SK-N-SH treated with all-trans-retinoic acid at 6 μM for 48 hours (cell line): Measurements from ENCODE around the gene RELCH.

Experiments
- ATAC-seq: fragments of 200-7000 bp; cut with Tn5 transposase; 3 replicates; pipeline ENCODE4 v1.9.1; 2020; ENCODE audit warnings: mild to moderate bottlenecking, moderate library complexity
- ARNTL ChIP-seq: fragments of 450-650 bp; formaldehyde crosslinking; IDR thresholded peaks from 2 replicates; pipeline ENCODE4 v1.5.0; 2020; ENCODE audit warnings: low read depth, mild to moderate bottlenecking, moderate library complexity, borderline replicate concordance
- ESRRG ChIP-seq: fragments of 250-450 bp; sonication (Bioruptor Pico); IDR thresholded peaks from 2 replicates; pipeline ENCODE4 v1.6.1; 2021; ENCODE audit warnings: mild to moderate bottlenecking
- GLIS3 ChIP-seq: fragments of 250-450 bp; sonication (Bioruptor Pico); IDR thresholded peaks from 2 replicates; pipeline ENCODE4 v1.5.0; 2020; ENCODE audit warnings: mild to moderate bottlenecking, moderate library complexity
- OSR1 ChIP-seq: fragments of 250-450 bp; sonication (Bioruptor Pico); IDR thresholded peaks from 2 replicates; pipeline ENCODE4 v1.8.0; 2022; ENCODE audit warnings: moderate library complexity, mild to moderate bottlenecking, inconsistent platforms
- PPARA ChIP-seq: fragments of 250-450 bp; sonication (Bioruptor Pico); IDR thresholded peaks from 2 replicates; pipeline ENCODE4 v1.5.0; 2020; ENCODE audit warnings: mild to moderate bottlenecking, borderline replicate concordance
- RARB ChIP-seq: fragments of 250-450 bp; sonication (Bioruptor Pico); IDR thresholded peaks from 2 replicates; pipeline ENCODE4 v1.8.0; 2021; ENCODE audit warnings: mild to moderate bottlenecking, moderate library complexity
- SNAI2 ChIP-seq: fragments of 250-450 bp; sonication (Bioruptor Pico); IDR thresholded peaks from 2 replicates; pipeline ENCODE4 v1.5.0; 2020; ENCODE audit warnings: mild to moderate bottlenecking, moderate library complexity
- TCF4 ChIP-seq: fragments of 250-450 bp; sonication (Bioruptor Pico); IDR thresholded peaks from 2 replicates; pipeline ENCODE4 v1.8.0; 2021; ENCODE audit warnings: mild to moderate bottlenecking, moderate library complexity, borderline replicate concordance
- ZC3H10 ChIP-seq: fragments of 250-450 bp; sonication (Bioruptor Pico); IDR thresholded peaks from 2 replicates; pipeline ENCODE4 v1.5.1; 2021; ENCODE audit warnings: mild to moderate bottlenecking, moderate library complexity
- ZFP3 ChIP-seq: fragments of 250-450 bp; sonication (Bioruptor Pico); IDR thresholded peaks from 2 replicates; pipeline ENCODE4 v1.5.0; 2020; ENCODE audit warnings: mild to moderate bottlenecking, moderate library complexity
- ZFP30 ChIP-seq: fragments of 450-650 bp; formaldehyde crosslinking; IDR thresholded peaks from 2 replicates; pipeline ENCODE4 v1.5.0; 2022; ENCODE audit warnings: mild to moderate bottlenecking, moderate library complexity
- ZNF565 ChIP-seq: fragments of 450-650 bp; formaldehyde crosslinking; conservative IDR thresholded peaks from 2 replicates; pipeline ENCODE4 v1.5.0; 2020; ENCODE audit warnings: low read depth, mild to moderate bottlenecking, moderate library complexity
- ZNF70 ChIP-seq: fragments of 450-650 bp; formaldehyde crosslinking; IDR thresholded peaks from 2 replicates; pipeline ENCODE4 v1.5.0; 2020; ENCODE audit warnings: mild to moderate bottlenecking, moderate library complexity
- ZNF8 ChIP-seq: fragments of 450-650 bp; formaldehyde crosslinking; IDR thresholded peaks from 2 replicates; pipeline ENCODE4 v1.5.0; 2020; ENCODE audit warnings: mild to moderate bottlenecking, moderate library complexity
- TF ChIP-seq, protein P1 (sequence below): fragments of 250-450 bp; sonication (Bioruptor Pico); IDR thresholded peaks from 2 replicates; pipeline ENCODE4 v1.8.0; 2020; ENCODE audit warnings: mild to moderate bottlenecking, moderate library complexity, borderline replicate concordance
- TF ChIP-seq, protein P2 (sequence below): fragments of 250-450 bp; sonication (Bioruptor Pico); IDR thresholded peaks from 2 replicates; pipeline ENCODE4 v1.5.1; 2021; ENCODE audit warnings: mild to moderate bottlenecking, moderate library complexity
- TF ChIP-seq, protein P3 (sequence below): fragments of 250-450 bp; sonication (Bioruptor Pico); IDR thresholded peaks from 2 replicates; pipeline ENCODE4 v1.8.0; 2021; ENCODE audit warnings: low read depth, mild to moderate bottlenecking, moderate library complexity, borderline replicate concordance
- TF ChIP-seq, protein P4 (sequence below): fragments of 250-450 bp; sonication (Bioruptor Pico); IDR thresholded peaks from 2 replicates; pipeline ENCODE4 v1.5.0; 2020; ENCODE audit warnings: mild to moderate bottlenecking, moderate library complexity
- TF ChIP-seq, protein P5 (sequence below): fragments of 250-450 bp; sonication (Bioruptor Pico); IDR thresholded peaks from 2 replicates; pipeline ENCODE4 v1.5.1; 2020; ENCODE audit warnings: low read depth, mild to moderate bottlenecking, moderate library complexity

The RELCH gene

DNA sequence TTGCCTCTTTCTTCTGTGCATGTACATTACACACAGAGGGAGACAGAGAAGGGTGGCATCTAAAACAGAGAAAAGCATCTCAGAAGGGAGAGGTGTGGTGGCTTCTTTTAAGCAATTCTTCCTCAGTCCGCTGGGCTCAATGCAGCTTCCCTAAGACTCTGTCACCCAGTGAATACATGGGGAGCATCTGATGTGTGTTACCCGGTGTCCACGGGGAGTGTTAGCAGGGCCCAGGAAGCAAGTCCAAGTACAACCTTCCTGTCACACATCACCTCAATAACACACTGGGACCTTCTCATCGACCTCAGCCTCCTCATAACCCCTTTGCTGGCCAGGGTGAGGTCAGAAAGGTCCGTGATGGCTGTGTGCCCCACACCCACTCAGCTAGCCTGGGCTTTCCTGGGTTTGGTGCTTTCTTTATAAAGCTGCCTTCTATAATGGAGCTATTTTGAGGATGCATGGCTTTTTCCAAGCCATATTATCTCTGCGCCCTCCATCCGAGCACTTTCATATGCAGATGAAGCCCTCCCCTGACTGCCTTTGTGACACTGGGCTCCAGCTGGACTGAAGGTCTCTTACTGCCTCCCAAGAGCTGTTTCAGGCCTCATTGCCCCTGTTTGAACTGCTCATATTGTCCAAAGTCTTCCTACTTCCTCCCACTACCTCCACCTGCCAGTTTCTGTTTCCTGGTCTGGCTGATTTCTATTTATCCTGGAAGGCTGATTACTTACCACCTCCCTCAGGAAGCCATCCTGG lies 159.5 kb downstream of the RELCH start (continued):
- no peak for TF ChIP-seq OSR1 (CRISPR knock-in tag)
- TF ChIP-seq ZNF8 (CRISPR knock-in tag), result no peak
- TF ChIP-seq ZNF70 (CRISPR knock-in tag), result no peak

DNA sequence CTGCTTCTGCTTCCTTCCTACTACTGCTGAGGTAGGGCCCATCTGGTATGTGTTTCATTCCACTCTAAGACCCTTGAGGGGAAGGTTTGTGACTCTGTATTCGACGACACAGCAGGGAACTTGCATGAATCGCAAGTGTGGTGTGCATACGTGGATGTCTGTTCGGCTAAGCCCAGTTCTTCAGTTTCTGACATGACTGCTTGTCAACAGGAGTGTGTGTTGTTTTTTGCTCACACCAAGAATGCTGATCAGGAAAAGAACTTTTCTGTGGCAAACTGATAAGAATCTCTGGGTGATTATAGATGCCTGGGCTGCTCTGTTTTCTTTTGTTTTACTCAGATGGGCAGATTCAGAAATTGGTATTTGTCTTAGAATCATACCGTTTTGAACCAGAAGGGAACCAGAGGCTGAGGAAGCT lies 160.0 kb downstream of the RELCH start:
- ATAC-seq, result no peak; the same call in none of the 3 replicates
- TF ChIP-seq ZNF565 (CRISPR knock-in tag) (no peak), ESRRG (CRISPR knock-in tag) (no peak), OSR1 (CRISPR knock-in tag) (no peak), ARNTL (CRISPR knock-in tag) (no peak)
- TF ChIP-seq, protein P1, sequence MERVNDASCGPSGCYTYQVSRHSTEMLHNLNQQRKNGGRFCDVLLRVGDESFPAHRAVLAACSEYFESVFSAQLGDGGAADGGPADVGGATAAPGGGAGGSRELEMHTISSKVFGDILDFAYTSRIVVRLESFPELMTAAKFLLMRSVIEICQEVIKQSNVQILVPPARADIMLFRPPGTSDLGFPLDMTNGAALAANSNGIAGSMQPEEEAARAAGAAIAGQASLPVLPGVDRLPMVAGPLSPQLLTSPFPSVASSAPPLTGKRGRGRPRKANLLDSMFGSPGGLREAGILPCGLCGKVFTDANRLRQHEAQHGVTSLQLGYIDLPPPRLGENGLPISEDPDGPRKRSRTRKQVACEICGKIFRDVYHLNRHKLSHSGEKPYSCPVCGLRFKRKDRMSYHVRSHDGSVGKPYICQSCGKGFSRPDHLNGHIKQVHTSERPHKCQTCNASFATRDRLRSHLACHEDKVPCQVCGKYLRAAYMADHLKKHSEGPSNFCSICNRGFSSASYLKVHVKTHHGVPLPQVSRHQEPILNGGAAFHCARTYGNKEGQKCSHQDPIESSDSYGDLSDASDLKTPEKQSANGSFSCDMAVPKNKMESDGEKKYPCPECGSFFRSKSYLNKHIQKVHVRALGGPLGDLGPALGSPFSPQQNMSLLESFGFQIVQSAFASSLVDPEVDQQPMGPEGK (CRISPR knock-in tag), result no peak

DNA sequence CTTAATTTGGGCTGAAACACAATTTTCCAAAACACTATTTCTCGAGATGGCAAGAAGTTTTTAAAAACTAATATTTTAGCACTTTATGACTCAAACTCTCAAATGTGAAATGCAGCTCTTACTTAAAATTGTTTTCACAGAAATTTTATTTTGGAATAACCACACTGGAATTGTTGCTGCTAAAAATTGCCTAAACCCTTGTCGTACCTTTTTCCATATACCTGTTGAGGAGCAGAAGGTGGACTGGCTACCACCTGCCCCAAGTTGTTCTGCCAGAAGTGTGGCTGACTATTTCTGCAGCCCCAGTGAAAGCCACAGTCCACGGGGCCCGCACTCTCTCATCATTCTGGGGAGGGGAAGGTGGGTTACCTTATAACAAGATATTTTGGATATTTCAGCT lies 161.4 kb downstream of the RELCH start:
- ATAC-seq, result no peak

DNA sequence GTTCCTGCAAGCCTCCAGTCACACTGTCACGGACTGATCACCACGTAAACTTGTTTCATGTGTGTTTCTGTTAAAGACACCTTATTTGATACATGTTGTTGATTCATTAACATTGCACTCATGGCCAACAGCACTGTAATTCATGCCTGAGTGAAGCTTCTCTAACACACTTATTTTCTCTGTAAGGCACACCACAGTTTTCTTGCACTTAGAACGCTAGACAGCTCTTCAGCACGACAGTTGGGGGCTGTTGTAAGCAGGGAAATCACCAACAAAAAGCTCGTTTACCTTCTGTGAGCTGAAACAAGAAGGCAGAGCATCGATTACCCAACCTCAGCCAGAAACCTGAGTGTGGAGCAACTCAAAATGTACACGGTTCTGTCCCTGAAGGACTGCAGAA lies 166.1 kb downstream of the RELCH start:
- ATAC-seq, result no peak
- TF ChIP-seq ZFP3 (CRISPR knock-in tag), result no peak
- TF ChIP-seq, protein P2, sequence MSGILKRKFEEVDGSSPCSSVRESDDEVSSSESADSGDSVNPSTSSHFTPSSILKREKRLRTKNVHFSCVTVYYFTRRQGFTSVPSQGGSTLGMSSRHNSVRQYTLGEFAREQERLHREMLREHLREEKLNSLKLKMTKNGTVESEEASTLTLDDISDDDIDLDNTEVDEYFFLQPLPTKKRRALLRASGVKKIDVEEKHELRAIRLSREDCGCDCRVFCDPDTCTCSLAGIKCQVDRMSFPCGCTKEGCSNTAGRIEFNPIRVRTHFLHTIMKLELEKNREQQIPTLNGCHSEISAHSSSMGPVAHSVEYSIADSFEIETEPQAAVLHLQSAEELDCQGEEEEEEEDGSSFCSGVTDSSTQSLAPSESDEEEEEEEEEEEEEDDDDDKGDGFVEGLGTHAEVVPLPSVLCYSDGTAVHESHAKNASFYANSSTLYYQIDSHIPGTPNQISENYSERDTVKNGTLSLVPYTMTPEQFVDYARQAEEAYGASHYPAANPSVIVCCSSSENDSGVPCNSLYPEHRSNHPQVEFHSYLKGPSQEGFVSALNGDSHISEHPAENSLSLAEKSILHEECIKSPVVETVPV (CRISPR knock-in tag), result no peak
- no peak for TF ChIP-seq PPARA (CRISPR knock-in tag)
- TF ChIP-seq, protein P3, sequence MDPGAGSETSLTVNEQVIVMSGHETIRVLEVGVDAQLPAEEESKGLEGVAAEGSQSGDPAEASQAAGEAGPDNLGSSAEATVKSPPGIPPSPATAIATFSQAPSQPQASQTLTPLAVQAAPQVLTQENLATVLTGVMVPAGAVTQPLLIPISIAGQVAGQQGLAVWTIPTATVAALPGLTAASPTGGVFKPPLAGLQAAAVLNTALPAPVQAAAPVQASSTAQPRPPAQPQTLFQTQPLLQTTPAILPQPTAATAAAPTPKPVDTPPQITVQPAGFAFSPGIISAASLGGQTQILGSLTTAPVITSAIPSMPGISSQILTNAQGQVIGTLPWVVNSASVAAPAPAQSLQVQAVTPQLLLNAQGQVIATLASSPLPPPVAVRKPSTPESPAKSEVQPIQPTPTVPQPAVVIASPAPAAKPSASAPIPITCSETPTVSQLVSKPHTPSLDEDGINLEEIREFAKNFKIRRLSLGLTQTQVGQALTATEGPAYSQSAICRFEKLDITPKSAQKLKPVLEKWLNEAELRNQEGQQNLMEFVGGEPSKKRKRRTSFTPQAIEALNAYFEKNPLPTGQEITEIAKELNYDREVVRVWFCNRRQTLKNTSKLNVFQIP (CRISPR knock-in tag), result no peak
- TF ChIP-seq ARNTL (CRISPR knock-in tag), result no peak
- TF ChIP-seq, protein P4, sequence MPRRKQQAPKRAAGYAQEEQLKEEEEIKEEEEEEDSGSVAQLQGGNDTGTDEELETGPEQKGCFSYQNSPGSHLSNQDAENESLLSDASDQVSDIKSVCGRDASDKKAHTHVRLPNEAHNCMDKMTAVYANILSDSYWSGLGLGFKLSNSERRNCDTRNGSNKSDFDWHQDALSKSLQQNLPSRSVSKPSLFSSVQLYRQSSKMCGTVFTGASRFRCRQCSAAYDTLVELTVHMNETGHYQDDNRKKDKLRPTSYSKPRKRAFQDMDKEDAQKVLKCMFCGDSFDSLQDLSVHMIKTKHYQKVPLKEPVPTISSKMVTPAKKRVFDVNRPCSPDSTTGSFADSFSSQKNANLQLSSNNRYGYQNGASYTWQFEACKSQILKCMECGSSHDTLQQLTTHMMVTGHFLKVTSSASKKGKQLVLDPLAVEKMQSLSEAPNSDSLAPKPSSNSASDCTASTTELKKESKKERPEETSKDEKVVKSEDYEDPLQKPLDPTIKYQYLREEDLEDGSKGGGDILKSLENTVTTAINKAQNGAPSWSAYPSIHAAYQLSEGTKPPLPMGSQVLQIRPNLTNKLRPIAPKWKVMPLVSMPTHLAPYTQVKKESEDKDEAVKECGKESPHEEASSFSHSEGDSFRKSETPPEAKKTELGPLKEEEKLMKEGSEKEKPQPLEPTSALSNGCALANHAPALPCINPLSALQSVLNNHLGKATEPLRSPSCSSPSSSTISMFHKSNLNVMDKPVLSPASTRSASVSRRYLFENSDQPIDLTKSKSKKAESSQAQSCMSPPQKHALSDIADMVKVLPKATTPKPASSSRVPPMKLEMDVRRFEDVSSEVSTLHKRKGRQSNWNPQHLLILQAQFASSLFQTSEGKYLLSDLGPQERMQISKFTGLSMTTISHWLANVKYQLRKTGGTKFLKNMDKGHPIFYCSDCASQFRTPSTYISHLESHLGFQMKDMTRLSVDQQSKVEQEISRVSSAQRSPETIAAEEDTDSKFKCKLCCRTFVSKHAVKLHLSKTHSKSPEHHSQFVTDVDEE (CRISPR knock-in tag), result no peak
- TF ChIP-seq ESRRG (CRISPR knock-in tag), result no peak
- TF ChIP-seq, protein P1 (CRISPR knock-in tag), result no peak
- TF ChIP-seq ZNF565 (CRISPR knock-in tag), result no peak
- TF ChIP-seq RARB (CRISPR knock-in tag), result no peak
- TF ChIP-seq ZC3H10, result no peak
- TF ChIP-seq SNAI2 (CRISPR knock-in tag), result no peak
- no peak for TF ChIP-seq TCF4 (CRISPR knock-in tag)
- TF ChIP-seq GLIS3 (CRISPR knock-in tag), result no peak
- TF ChIP-seq, all 23 proteins: peak for 0

More for the DNA sequence above, 161.4 kb downstream of the RELCH start:
- TF ChIP-seq, protein P5, sequence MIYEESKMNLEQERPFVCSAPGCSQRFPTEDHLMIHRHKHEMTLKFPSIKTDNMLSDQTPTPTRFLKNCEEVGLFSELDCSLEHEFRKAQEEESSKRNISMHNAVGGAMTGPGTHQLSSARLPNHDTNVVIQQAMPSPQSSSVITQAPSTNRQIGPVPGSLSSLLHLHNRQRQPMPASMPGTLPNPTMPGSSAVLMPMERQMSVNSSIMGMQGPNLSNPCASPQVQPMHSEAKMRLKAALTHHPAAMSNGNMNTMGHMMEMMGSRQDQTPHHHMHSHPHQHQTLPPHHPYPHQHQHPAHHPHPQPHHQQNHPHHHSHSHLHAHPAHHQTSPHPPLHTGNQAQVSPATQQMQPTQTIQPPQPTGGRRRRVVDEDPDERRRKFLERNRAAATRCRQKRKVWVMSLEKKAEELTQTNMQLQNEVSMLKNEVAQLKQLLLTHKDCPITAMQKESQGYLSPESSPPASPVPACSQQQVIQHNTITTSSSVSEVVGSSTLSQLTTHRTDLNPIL (CRISPR knock-in tag), result no peak
- TF ChIP-seq ZFP30 (CRISPR knock-in tag) (no peak), ESRRG (CRISPR knock-in tag) (no peak)
